Measurements from ENCODE around the gene APOA5. TPM values are rescaled to one million over a fixed set of nuclear protein-coding genes. Genes with fewer than 3 reads are reported as not detected.

The APOA5 gene
- total and polyA plus RNA-seq, 9 of the 15 experiments (the other 6 are each of a cell fraction or from before 2014, with no cell fraction given) = not detected

DNA sequence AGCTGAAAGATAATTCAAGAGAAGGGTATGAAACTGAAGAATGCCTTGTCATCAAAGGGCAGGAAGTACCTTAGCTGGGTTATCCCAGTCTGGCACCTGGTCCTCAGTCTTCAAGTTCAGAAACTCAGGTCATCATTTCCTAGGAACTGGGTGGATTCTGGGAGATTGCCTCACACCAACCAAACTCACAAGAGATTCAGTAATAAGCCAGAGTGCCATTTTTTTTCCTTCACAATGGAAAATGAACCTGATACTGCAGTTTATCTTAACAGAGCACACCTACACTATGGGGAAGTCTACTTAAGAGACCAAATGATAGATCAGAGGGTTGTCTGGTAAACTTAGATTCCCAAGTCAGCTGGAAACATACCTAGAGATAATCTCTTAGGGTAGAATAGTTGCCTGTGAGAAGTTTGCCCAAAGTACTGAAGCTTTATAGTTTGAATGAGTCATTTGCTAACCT, 15.1 kb downstream of the APOA5 start (continued):
- TF ChIP-seq, protein P1, sequence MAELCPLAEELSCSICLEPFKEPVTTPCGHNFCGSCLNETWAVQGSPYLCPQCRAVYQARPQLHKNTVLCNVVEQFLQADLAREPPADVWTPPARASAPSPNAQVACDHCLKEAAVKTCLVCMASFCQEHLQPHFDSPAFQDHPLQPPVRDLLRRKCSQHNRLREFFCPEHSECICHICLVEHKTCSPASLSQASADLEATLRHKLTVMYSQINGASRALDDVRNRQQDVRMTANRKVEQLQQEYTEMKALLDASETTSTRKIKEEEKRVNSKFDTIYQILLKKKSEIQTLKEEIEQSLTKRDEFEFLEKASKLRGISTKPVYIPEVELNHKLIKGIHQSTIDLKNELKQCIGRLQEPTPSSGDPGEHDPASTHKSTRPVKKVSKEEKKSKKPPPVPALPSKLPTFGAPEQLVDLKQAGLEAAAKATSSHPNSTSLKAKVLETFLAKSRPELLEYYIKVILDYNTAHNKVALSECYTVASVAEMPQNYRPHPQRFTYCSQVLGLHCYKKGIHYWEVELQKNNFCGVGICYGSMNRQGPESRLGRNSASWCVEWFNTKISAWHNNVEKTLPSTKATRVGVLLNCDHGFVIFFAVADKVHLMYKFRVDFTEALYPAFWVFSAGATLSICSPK (IDR thresholded peaks at IDR 0.05; ENCODE audit: borderline replicate concordance) = no peak
- TF ChIP-seq DPF2 (IDR thresholded peaks at IDR 0.05) (peak; percentile 69; the same call in 1 of the 2 replicates), TAF1 (IDR thresholded peaks at IDR 0.05; ENCODE audit: control insufficient read depth, extremely low read depth, insufficient read depth, low read length, severe bottlenecking) (no peak), NCOA2 (IDR thresholded peaks at IDR 0.05; ENCODE audit: partially characterized antibody in 2 of 2) (no peak), HMGN3 (IDR thresholded peaks at IDR 0.05; ENCODE audit: borderline replicate concordance, extremely low read depth, insufficient read length, low read depth, low read length) (no peak), SIN3B (IDR thresholded peaks at IDR 0.05; ENCODE audit: low read depth) (no peak), PCBP2 (IDR thresholded peaks at IDR 0.05; ENCODE audit: low read depth, low read length, poor library complexity, severe bottlenecking) (no peak), FOSL1 (tag; conservative IDR thresholded peaks at IDR 0.05) (peak; percentile 60; the same call in 1 of the 2 replicates), CCNT2 (IDR thresholded peaks at IDR 0.05; ENCODE audit: borderline replicate concordance, extremely low read depth, insufficient read length, low read depth, low read length) (peak; percentile 50), ZNF584 (CRISPR knock-in tag; IDR thresholded peaks at IDR 0.05; ENCODE audit: low read depth) (no peak)
- TF ChIP-seq, protein P2, sequence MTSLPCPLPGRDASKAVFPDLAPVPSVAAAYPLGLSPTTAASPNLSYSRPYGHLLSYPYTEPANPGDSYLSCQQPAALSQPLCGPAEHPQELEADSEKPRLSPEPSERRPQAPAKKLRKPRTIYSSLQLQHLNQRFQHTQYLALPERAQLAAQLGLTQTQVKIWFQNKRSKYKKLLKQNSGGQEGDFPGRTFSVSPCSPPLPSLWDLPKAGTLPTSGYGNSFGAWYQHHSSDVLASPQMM (CRISPR knock-in tag; IDR thresholded peaks at IDR 0.05) = no peak
- TF ChIP-seq, protein P3, sequence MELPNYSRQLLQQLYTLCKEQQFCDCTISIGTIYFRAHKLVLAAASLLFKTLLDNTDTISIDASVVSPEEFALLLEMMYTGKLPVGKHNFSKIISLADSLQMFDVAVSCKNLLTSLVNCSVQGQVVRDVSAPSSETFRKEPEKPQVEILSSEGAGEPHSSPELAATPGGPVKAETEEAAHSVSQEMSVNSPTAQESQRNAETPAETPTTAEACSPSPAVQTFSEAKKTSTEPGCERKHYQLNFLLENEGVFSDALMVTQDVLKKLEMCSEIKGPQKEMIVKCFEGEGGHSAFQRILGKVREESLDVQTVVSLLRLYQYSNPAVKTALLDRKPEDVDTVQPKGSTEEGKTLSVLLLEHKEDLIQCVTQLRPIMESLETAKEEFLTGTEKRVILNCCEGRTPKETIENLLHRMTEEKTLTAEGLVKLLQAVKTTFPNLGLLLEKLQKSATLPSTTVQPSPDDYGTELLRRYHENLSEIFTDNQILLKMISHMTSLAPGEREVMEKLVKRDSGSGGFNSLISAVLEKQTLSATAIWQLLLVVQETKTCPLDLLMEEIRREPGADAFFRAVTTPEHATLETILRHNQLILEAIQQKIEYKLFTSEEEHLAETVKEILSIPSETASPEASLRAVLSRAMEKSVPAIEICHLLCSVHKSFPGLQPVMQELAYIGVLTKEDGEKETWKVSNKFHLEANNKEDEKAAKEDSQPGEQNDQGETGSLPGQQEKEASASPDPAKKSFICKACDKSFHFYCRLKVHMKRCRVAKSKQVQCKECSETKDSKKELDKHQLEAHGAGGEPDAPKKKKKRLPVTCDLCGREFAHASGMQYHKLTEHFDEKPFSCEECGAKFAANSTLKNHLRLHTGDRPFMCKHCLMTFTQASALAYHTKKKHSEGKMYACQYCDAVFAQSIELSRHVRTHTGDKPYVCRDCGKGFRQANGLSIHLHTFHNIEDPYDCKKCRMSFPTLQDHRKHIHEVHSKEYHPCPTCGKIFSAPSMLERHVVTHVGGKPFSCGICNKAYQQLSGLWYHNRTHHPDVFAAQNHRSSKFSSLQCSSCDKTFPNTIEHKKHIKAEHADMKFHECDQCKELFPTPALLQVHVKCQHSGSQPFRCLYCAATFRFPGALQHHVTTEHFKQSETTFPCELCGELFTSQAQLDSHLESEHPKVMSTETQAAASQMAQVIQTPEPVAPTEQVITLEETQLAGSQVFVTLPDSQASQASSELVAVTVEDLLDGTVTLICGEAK (IDR thresholded peaks at IDR 0.05) = no peak
- TF ChIP-seq, protein P3 (CRISPR knock-in tag; IDR thresholded peaks at IDR 0.05) = no peak
- TF ChIP-seq, protein P4, sequence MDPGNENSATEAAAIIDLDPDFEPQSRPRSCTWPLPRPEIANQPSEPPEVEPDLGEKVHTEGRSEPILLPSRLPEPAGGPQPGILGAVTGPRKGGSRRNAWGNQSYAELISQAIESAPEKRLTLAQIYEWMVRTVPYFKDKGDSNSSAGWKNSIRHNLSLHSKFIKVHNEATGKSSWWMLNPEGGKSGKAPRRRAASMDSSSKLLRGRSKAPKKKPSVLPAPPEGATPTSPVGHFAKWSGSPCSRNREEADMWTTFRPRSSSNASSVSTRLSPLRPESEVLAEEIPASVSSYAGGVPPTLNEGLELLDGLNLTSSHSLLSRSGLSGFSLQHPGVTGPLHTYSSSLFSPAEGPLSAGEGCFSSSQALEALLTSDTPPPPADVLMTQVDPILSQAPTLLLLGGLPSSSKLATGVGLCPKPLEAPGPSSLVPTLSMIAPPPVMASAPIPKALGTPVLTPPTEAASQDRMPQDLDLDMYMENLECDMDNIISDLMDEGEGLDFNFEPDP (CRISPR knock-in tag; IDR thresholded peaks at IDR 0.05) = no peak

Measured in K562 (cell line).